NCI-H226 (cell line): ENCODE measurements around the gene MARCHF10.

Source experiments
- DNase-seq: peaks from one replicate; pipeline ENCODE4 v3.0.0-alpha.2; 2015

Gene MARCHF10

GRCh38 chr17:62674363-62674739, 133.8 kb downstream of the MARCHF10 start:
- DNase-seq, result no peak

GRCh38 chr17:62673614-62674362, 134.3 kb downstream of the MARCHF10 start:
- no peak for DNase-seq

GRCh38 chr17:62672957-62673356, 135.2 kb downstream of the MARCHF10 start:
- DNase-seq, result no peak

GRCh38 chr17:62671553-62671952, 136.6 kb downstream of the MARCHF10 start:
- DNase-seq, result no peak

- DNase-seq, result no peak
Measured at GRCh38 chr17:62670202-62670821, 137.8 kb downstream of the MARCHF10 start.

- DNase-seq, result no peak
Measured at GRCh38 chr17:62668091-62668804, 139.9 kb downstream of the MARCHF10 start.

GRCh38 chr17:62666801-62667591, 141.1 kb downstream of the MARCHF10 start:
- DNase-seq, result no peak

- DNase-seq, result no peak
Measured at GRCh38 chr17:62666061-62666800, 141.9 kb downstream of the MARCHF10 start.

GRCh38 chr17:62665599-62665998, 142.5 kb downstream of the MARCHF10 start:
- no peak for DNase-seq

- DNase-seq, result no peak
Measured at GRCh38 chr17:62664336-62665120, 143.6 kb downstream of the MARCHF10 start.

- no peak for DNase-seq
Measured at GRCh38 chr17:62663304-62663703, 144.8 kb downstream of the MARCHF10 start.

GRCh38 chr17:62662855-62663254, 145.3 kb downstream of the MARCHF10 start:
- no peak for DNase-seq

- DNase-seq, result no peak
Measured at GRCh38 chr17:62661337-62661736, 146.8 kb downstream of the MARCHF10 start.

- DNase-seq, result no peak
Measured at GRCh38 chr17:62660629-62661118, 147.4 kb downstream of the MARCHF10 start.

GRCh38 chr17:62658136-62658920, 149.8 kb downstream of the MARCHF10 start:
- DNase-seq, result no peak

GRCh38 chr17:62657690-62658089, 150.4 kb downstream of the MARCHF10 start:
- DNase-seq, result no peak

- no peak for DNase-seq
Measured at GRCh38 chr17:62657145-62657665, 150.9 kb downstream of the MARCHF10 start.

- DNase-seq, result no peak
Measured at GRCh38 chr17:62656446-62656845, 151.7 kb downstream of the MARCHF10 start.

GRCh38 chr17:62655656-62656055, 152.5 kb downstream of the MARCHF10 start:
- DNase-seq, result no peak
